Right renal pelvis (tissue), 4 donors: ENCODE data around the gene KCNMB4. TPM values are rescaled to one million over a fixed set of nuclear protein-coding genes. Genes with fewer than 3 reads are reported as not detected.

Source experiments
- DNase-seq, 4 donors: peaks; one replicate each; pipeline ENCODE4 v3.0.0-alpha.2; 2013; ENCODE audit warnings: low read depth in 4 of 4, low spot score in 3 of 4, missing footprints in 1 of 4
- polyA plus RNA-seq, 4 donors: library from polyadenylated mRNA; unstranded; fragments of 120-200 nt; gene quantifications; one replicate each; pipeline ENCODE4 v1.2.1, GENCODE V29; 2013; ENCODE audit not compliant: insufficient read length in 4 of 4

The KCNMB4 gene
- polyA plus RNA-seq, 4 donors: 19.1 to 30.2 (median 22.4) TPM

GRCh38 chr12:70427611-70428010 lies 61.5 kb downstream of the KCNMB4 start:
- DNase-seq: no peak

- no peak for DNase-seq
Measured at GRCh38 chr12:70430400-70430799, 64.3 kb downstream of the KCNMB4 start.

- no peak for DNase-seq
Measured at GRCh38 chr12:70436836-70437235, 70.7 kb downstream of the KCNMB4 start.

GRCh38 chr12:70443062-70443673 lies 77.1 kb downstream of the KCNMB4 start:
- DNase-seq: no peak

GRCh38 chr12:70444903-70445302 lies 78.8 kb downstream of the KCNMB4 start:
- DNase-seq: no peak

- DNase-seq: no peak
Measured at GRCh38 chr12:70448371-70448770, 82.3 kb downstream of the KCNMB4 start.

GRCh38 chr12:70449074-70449752 lies 83.1 kb downstream of the KCNMB4 start:
- no peak for DNase-seq

- no peak for DNase-seq
Measured at GRCh38 chr12:70449753-70450341, 83.8 kb downstream of the KCNMB4 start.

- DNase-seq: no peak
Measured at GRCh38 chr12:70451528-70451927, 85.4 kb downstream of the KCNMB4 start.

- no peak for DNase-seq
Measured at GRCh38 chr12:70456953-70457352, 90.9 kb downstream of the KCNMB4 start.

- DNase-seq: no peak
Measured at GRCh38 chr12:70459786-70460185, 93.7 kb downstream of the KCNMB4 start.

- DNase-seq: no peak
Measured at GRCh38 chr12:70463997-70464396, 97.9 kb downstream of the KCNMB4 start.

GRCh38 chr12:70466753-70467152 lies 100.7 kb downstream of the KCNMB4 start:
- no peak for DNase-seq

- no peak for DNase-seq
Measured at GRCh38 chr12:70467476-70467875, 101.4 kb downstream of the KCNMB4 start.

GRCh38 chr12:70467918-70468733 lies 102.0 kb downstream of the KCNMB4 start:
- DNase-seq: no peak

GRCh38 chr12:70468741-70469140 lies 102.7 kb downstream of the KCNMB4 start:
- no peak for DNase-seq

- DNase-seq: no peak
Measured at GRCh38 chr12:70469221-70469820, 103.2 kb downstream of the KCNMB4 start.

GRCh38 chr12:70482764-70483163 lies 116.7 kb downstream of the KCNMB4 start:
- no peak for DNase-seq
